Measurements from ENCODE around the gene NAT14. TPM values are rescaled to one million over a fixed set of nuclear protein-coding genes. Genes with fewer than 3 reads are reported as not detected.

Gene NAT14
- total RNA-seq, 2 donors from 2014 or later: 51.3 to 67.1 TPM

DNA sequence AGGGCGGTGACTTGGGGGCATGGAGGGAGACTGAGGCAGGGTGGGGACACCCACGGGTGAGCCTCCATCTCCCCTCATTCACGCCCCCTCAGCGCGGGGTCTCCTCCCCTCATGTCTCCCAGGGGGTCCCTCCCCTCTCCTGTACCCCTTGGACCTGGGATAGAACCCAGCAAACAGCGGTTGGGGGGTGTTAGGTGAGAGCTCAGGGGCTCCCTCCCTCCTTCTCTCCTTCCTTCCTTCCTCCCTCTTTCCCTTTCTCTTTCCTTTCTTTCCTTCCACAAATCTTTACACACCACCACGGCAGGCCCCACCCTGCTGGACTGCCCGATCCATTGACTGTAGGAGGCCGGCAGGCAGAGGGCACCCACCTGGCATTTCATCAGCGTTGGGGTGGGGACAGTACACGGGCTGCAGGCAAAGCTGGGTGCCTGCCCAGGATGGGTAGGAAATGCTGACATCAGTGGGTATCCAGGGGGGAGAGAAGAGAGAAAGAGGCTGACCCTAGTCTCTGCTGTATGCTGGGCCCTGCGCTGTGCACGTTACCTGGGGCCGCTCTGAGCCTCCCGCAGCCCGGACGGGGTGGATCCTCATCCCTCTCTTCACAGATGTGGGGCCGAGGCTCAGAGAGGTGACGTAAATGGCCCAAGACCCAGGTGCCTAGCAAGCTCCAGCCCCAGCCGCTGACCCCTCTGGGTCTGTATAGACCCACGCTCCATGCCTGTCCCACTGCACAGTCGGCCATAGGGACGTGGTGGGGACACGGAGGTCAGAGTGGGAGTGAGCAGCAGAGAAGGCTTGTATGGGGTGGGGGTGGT is 6.8 kb downstream of the NAT14 start:
- Mint-ChIP-seq H3K27ac (no peak overlapping the region), H3K36me3 (ENCODE audit: low read depth) (no peaks in the 10 kb centered on the region), H3K27me3 (ENCODE audit: insufficient read depth) (peaks cover 7% of the 10 kb centered on the region), H3K4me1 (peaks cover 11% of the 10 kb centered on the region), H3K4me3 (no peak overlapping the region), H3K9me3 (no peaks in the 10 kb centered on the region)
- Histone ChIP-seq H3K9me3 (ENCODE audit: control insufficient read depth, low read length) (no peaks in the 10 kb centered on the region), H3K36me3 (ENCODE audit: control insufficient read depth, insufficient read depth, low read length) (no peaks in the 10 kb centered on the region), H3K9ac (ENCODE audit: extremely low read depth, low read length, poor library complexity, severe bottlenecking) (no peak overlapping the region), H3K27me3 (ENCODE audit: control insufficient read depth, insufficient read depth, low read length, poor library complexity, severe bottlenecking) (no peaks in the 10 kb centered on the region), H3K27ac (ENCODE audit: low read depth, low read length) (no peak overlapping the region), H3K4me1 (ENCODE audit: control insufficient read depth, insufficient read depth, low read length) (peaks cover 13% of the 10 kb centered on the region), H3K4me3 (ENCODE audit: low read length) (no peak overlapping the region)
- TF ChIP-seq, protein P1, sequence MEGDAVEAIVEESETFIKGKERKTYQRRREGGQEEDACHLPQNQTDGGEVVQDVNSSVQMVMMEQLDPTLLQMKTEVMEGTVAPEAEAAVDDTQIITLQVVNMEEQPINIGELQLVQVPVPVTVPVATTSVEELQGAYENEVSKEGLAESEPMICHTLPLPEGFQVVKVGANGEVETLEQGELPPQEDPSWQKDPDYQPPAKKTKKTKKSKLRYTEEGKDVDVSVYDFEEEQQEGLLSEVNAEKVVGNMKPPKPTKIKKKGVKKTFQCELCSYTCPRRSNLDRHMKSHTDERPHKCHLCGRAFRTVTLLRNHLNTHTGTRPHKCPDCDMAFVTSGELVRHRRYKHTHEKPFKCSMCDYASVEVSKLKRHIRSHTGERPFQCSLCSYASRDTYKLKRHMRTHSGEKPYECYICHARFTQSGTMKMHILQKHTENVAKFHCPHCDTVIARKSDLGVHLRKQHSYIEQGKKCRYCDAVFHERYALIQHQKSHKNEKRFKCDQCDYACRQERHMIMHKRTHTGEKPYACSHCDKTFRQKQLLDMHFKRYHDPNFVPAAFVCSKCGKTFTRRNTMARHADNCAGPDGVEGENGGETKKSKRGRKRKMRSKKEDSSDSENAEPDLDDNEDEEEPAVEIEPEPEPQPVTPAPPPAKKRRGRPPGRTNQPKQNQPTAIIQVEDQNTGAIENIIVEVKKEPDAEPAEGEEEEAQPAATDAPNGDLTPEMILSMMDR (conservative IDR thresholded peaks at IDR 0.05): no peak
- no peak for DNase-seq
- WGBS, 2 experiments (ENCODE audit: insufficient coverage in 1 of 2, insufficient read length in 1 of 2): 85 to 89% methylated on average over 9 to 22 of the region's 24 CpGs

DNA sequence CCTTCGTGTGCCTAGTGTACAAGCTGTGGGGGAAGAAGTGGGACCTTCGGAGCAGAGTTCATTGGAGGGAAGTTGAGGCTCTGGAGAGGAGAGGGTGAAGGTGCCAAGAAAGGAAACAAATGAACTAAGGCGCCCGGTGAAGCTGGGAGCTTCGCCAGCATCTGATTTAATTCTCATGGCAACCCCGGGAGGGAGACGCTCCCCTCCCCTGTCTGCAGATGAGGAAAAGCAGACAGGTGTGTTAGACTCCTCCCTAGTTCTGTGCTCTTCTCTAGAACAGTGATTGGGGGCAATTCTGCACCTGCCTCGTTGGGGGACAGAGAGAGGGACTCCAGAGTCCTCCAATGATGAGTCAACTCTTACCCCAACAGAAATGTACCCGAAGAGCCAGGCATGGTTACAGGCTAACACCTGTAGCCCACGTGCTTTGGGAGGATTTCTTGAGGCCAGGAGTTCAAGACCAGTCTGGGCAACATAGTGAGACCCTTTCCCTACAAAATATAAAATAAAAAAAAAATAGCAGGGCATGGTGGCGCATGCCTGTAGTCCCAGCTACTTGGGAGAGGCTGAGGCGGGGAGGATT is 7.5 kb downstream of the NAT14 start:
- Mint-ChIP-seq H3K4me3 (no peak overlapping the region), H3K27me3 (ENCODE audit: insufficient read depth) (peaks cover 8% of the 10 kb centered on the region), H3K9me3 (no peaks in the 10 kb centered on the region), H3K36me3 (ENCODE audit: low read depth) (no peaks in the 10 kb centered on the region), H3K4me1 (peaks cover 4% of the 10 kb centered on the region), H3K27ac (no peak overlapping the region)
- H3K9me3 ChIP-seq (ENCODE audit: control insufficient read depth, low read length): no peaks in the 10 kb centered on the region
- no peak for DNase-seq
- WGBS, 2 experiments (ENCODE audit: insufficient coverage in 1 of 2, insufficient read length in 1 of 2): 77 to 86% methylated on average over 9 to 12 of the region's 12 CpGs
- peaks cover 6% of the 10 kb centered on the region for H3K4me1 ChIP-seq (ENCODE audit: control insufficient read depth, insufficient read depth, low read length)
- no peaks in the 10 kb centered on the region for H3K27me3 ChIP-seq (ENCODE audit: control insufficient read depth, insufficient read depth, low read length, poor library complexity, severe bottlenecking)
- TF ChIP-seq, protein P1 (conservative IDR thresholded peaks at IDR 0.05): no peak
- H3K36me3 ChIP-seq (ENCODE audit: control insufficient read depth, insufficient read depth, low read length): no peaks in the 10 kb centered on the region
- H3K27ac ChIP-seq (ENCODE audit: low read depth, low read length): no peak overlapping the region
- H3K4me3 ChIP-seq (ENCODE audit: low read length): no peak overlapping the region
- H3K9ac ChIP-seq (ENCODE audit: extremely low read depth, low read length, poor library complexity, severe bottlenecking): no peak overlapping the region

DNA sequence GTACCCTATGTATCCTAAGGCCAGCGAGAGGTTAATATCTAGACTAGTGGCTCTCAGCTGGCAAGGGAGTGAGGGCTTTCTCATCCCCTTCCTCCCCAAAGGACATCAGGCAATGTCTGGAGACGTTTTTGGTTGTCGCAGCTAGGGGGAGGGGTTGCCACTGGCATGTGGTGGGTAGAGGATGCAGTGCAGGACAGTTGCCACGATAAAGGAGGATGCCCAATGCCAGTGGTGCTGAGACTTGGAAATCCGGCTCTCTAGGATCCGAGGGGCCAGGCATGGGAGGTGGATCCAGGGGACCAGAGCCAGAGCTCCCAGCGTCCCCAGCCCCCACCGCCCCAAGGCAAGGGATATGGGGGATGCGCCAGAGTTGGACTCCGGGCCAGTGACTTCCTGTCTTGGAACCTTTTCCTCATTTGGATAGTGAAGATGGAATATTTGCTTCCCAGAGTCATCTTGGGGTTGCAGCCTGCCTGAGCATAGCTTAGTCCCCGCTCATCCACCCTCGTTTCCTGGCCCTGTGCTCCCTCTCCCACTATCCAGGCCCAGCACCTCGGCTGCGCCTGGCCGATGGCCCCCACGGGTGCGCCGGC is 8.2 kb downstream of the NAT14 start:
- no peak overlapping the region for H3K4me3 ChIP-seq (ENCODE audit: low read length)
- no peak overlapping the region for H3K9ac ChIP-seq (ENCODE audit: extremely low read depth, low read length, poor library complexity, severe bottlenecking)
- Mint-ChIP-seq H3K9me3 (no peaks in the 10 kb centered on the region), H3K36me3 (ENCODE audit: low read depth) (no peaks in the 10 kb centered on the region), H3K27me3 (ENCODE audit: insufficient read depth) (peaks cover 12% of the 10 kb centered on the region), H3K4me3 (no peak overlapping the region), H3K27ac (no peak overlapping the region), H3K4me1 (peaks cover 2% of the 10 kb centered on the region)
- WGBS, 2 experiments (ENCODE audit: insufficient coverage in 1 of 2, insufficient read length in 1 of 2): 80 to 90% methylated on average over 6 to 18 of the region's 18 CpGs
- H3K27me3 ChIP-seq (ENCODE audit: control insufficient read depth, insufficient read depth, low read length, poor library complexity, severe bottlenecking): no peaks in the 10 kb centered on the region
- H3K27ac ChIP-seq (ENCODE audit: low read depth, low read length): no peak overlapping the region
- TF ChIP-seq, protein P1 (conservative IDR thresholded peaks at IDR 0.05): no peak
- H3K36me3 ChIP-seq (ENCODE audit: control insufficient read depth, insufficient read depth, low read length): no peaks in the 10 kb centered on the region
- H3K4me1 ChIP-seq (ENCODE audit: control insufficient read depth, insufficient read depth, low read length): peaks cover 4% of the 10 kb centered on the region
- no peak for DNase-seq
- no peaks in the 10 kb centered on the region for H3K9me3 ChIP-seq (ENCODE audit: control insufficient read depth, low read length)
